WTC11 (cell line): Measurements from ENCODE around the gene NR2C2AP. TPM values are rescaled to one million over a fixed set of nuclear protein-coding genes. Genes with fewer than 3 reads are reported as not detected.

ENCODE experiments used
- ATAC-seq: fragments of 200-7000 bp; cut with Tn5 transposase; 2 replicates; pipeline ENCODE4 v1.10.0; 2021; ENCODE audit warnings: mild to moderate bottlenecking, moderate library complexity
- CTCF ChIA-PET: fragments of 300-600 bp; sonication (Branson Sonifier 250); formaldehyde crosslinking; loops from one replicate; lab custom pipeline; 2021; ENCODE audit warnings: antibody characterized with exemption; lab: Charles Lee
- POLR2A ChIA-PET: fragments of 350-600 bp; sonication (Branson Sonifier 250); formaldehyde crosslinking; loops from one replicate; lab custom pipeline; 2021; ENCODE audit warnings: antibody characterized with exemption; lab: Charles Lee
- DNase-seq: peaks from one replicate; pipeline ENCODE4 v3.0.0; 2021; ENCODE audit warnings: low spot score
- H3K27ac Mint-ChIP-seq: 2 replicates; pipeline ENCODE4 v1.8.0; 2021; ENCODE audit warnings: mixed read lengths
- H3K27me3 Mint-ChIP-seq: 2 replicates; pipeline ENCODE4 v1.8.0; 2021; ENCODE audit warnings: low read depth, mild to moderate bottlenecking, moderate library complexity, mixed read lengths
- H3K36me3 Mint-ChIP-seq: 2 replicates; pipeline ENCODE4 v1.8.0; 2021; ENCODE audit warnings: mixed read lengths
- H3K4me1 Mint-ChIP-seq: 2 replicates; pipeline ENCODE4 v1.8.0; 2022; ENCODE audit warnings: mixed read lengths
- H3K4me3 Mint-ChIP-seq: 2 replicates; pipeline ENCODE4 v1.8.0; 2021; ENCODE audit warnings: mild to moderate bottlenecking, moderate library complexity, mixed read lengths
- H3K9me3 Mint-ChIP-seq: 2 replicates; pipeline ENCODE4 v1.8.0; 2021; ENCODE audit warnings: mixed read lengths
- CREM ChIP-seq: sonication (generic); formaldehyde crosslinking; IDR thresholded peaks from 2 replicates; pipeline ENCODE4 v1.8.1; 2022; ENCODE audit warnings: mild to moderate bottlenecking, missing genetic modification reagents, moderate library complexity
- ELF4 ChIP-seq: sonication (generic); formaldehyde crosslinking; IDR thresholded peaks from 2 replicates; pipeline ENCODE4 v1.8.1; 2022; ENCODE audit warnings: low read depth, mild to moderate bottlenecking, moderate library complexity, missing genetic modification reagents
- FOXP1 ChIP-seq: sonication (generic); formaldehyde crosslinking; IDR thresholded peaks from 2 replicates; pipeline ENCODE4 v1.8.0; 2022; ENCODE audit warnings: missing genetic modification reagents, mild to moderate bottlenecking, moderate library complexity, borderline replicate concordance
- JAZF1 ChIP-seq: fragments of 250-450 bp; sonication (Bioruptor Pico); IDR thresholded peaks from 2 replicates; pipeline ENCODE4 v1.9.0; 2021; ENCODE audit warnings: moderate library complexity, mild to moderate bottlenecking, inconsistent platforms
- JUN ChIP-seq: sonication (generic); formaldehyde crosslinking; IDR thresholded peaks from 2 replicates; pipeline ENCODE4 v1.8.0; 2023; ENCODE audit warnings: mild to moderate bottlenecking, missing genetic modification reagents
- KAT7 ChIP-seq: sonication (generic); formaldehyde crosslinking; IDR thresholded peaks from 2 replicates; pipeline ENCODE4 v1.8.1; 2023; ENCODE audit warnings: missing genetic modification reagents, mild to moderate bottlenecking, borderline replicate concordance
- MAX ChIP-seq: sonication (generic); formaldehyde crosslinking; IDR thresholded peaks from 2 replicates; pipeline ENCODE4 v1.8.0; 2022; ENCODE audit warnings: mild to moderate bottlenecking, missing genetic modification reagents
- NR3C1 ChIP-seq: sonication (generic); formaldehyde crosslinking; conservative IDR thresholded peaks from 2 replicates; pipeline ENCODE4 v1.8.1; 2023; ENCODE audit warnings: low read depth, mild to moderate bottlenecking, missing genetic modification reagents
- SP1 ChIP-seq: sonication (generic); formaldehyde crosslinking; conservative IDR thresholded peaks from 2 replicates; pipeline ENCODE4 v1.8.1; 2022; ENCODE audit warnings: missing genetic modification reagents
- TP53 ChIP-seq: sonication (generic); formaldehyde crosslinking; IDR thresholded peaks from 2 replicates; pipeline ENCODE4 v1.8.1; 2023; ENCODE audit warnings: mild to moderate bottlenecking, missing genetic modification reagents
- ZBTB21 ChIP-seq: sonication (generic); formaldehyde crosslinking; IDR thresholded peaks from 2 replicates; pipeline ENCODE4 v1.8.1; 2023; ENCODE audit warnings: mild to moderate bottlenecking, missing genetic modification reagents, borderline replicate concordance
- ZNF138 ChIP-seq: sonication (generic); formaldehyde crosslinking; conservative IDR thresholded peaks from 2 replicates; pipeline ENCODE4 v1.8.1; 2022; ENCODE audit warnings: mild to moderate bottlenecking, moderate library complexity, missing genetic modification reagents
- ZNF317 ChIP-seq: sonication (generic); formaldehyde crosslinking; IDR thresholded peaks from 2 replicates; pipeline ENCODE4 v1.8.1; 2023; ENCODE audit warnings: low read depth, mild to moderate bottlenecking, moderate library complexity, missing genetic modification reagents, borderline replicate concordance
- ZNF416 ChIP-seq: fragments of 250-450 bp; sonication (Bioruptor Pico); IDR thresholded peaks from 2 replicates; pipeline ENCODE4 v1.9.0; 2021; ENCODE audit warnings: mild to moderate bottlenecking, inconsistent platforms
- ZNF423 ChIP-seq: fragments of 250-450 bp; sonication (Bioruptor Pico); IDR thresholded peaks from 2 replicates; pipeline ENCODE4 v2.1.2; 2022; ENCODE audit warnings: mild to moderate bottlenecking, moderate library complexity
- ZNF671 ChIP-seq: fragments of 250-450 bp; sonication (Bioruptor Pico); IDR thresholded peaks from 2 replicates; pipeline ENCODE4 v1.8.0; 2021; ENCODE audit warnings: mild to moderate bottlenecking
- total RNA-seq: library from RNA; stranded (reverse); gene quantifications from 3 replicates; pipeline ENCODE4 v1.2.3, GENCODE V29; 2021
- TF ChIP-seq, protein P1 (sequence below): sonication (generic); formaldehyde crosslinking; IDR thresholded peaks from 2 replicates; pipeline ENCODE4 v1.8.0; 2022; ENCODE audit warnings: mild to moderate bottlenecking, missing genetic modification reagents
- TF ChIP-seq, protein P2 (sequence below): fragments of 250-450 bp; sonication (Bioruptor Pico); IDR thresholded peaks from 2 replicates; pipeline ENCODE4 v1.9.0; 2021; ENCODE audit warnings: mild to moderate bottlenecking
- TF ChIP-seq, protein P3 (sequence below): sonication (generic); formaldehyde crosslinking; conservative IDR thresholded peaks from 2 replicates; pipeline ENCODE4 v1.8.1; 2023; ENCODE audit warnings: mild to moderate bottlenecking, low read depth, missing genetic modification reagents, moderate library complexity
- TF ChIP-seq, protein P4 (sequence below): sonication (generic); formaldehyde crosslinking; IDR thresholded peaks from 2 replicates; pipeline ENCODE4 v1.8.1; 2023; ENCODE audit warnings: mild to moderate bottlenecking, missing genetic modification reagents, moderate library complexity
- TF ChIP-seq, protein P5 (sequence below): sonication (generic); formaldehyde crosslinking; IDR thresholded peaks from 2 replicates; pipeline ENCODE4 v1.8.1; 2023; ENCODE audit warnings: mild to moderate bottlenecking, missing genetic modification reagents, moderate library complexity

Gene NR2C2AP
- total RNA-seq, 1 experiment from 2014 or later: 24.9 TPM

GRCh38 chr19:19207637-19208572 is 4.7 kb upstream of the NR2C2AP start:
- peaks cover 90% of the 10 kb centered on the region for H3K27me3 Mint-ChIP-seq
- no peak for ATAC-seq
- no peak overlapping the region for H3K4me3 Mint-ChIP-seq
- ChIA-PET POLR2A (no interaction called here), CTCF (interaction anchor here (2.3 to 3.2 kb wide), 2 partner anchors 17 to 22 kb away, joined by 8 to 13 read pairs; no protein-coding TSS in a partner anchor)
- H3K4me1 Mint-ChIP-seq: peaks cover 3% of the 10 kb centered on the region; the same call in 1 of the 2 replicates
- H3K9me3 Mint-ChIP-seq: peaks cover 7% of the 10 kb centered on the region; the same call in 1 of the 2 replicates
- no peak overlapping the region for H3K27ac Mint-ChIP-seq
- no peaks in the 10 kb centered on the region for H3K36me3 Mint-ChIP-seq
- no peak for TF ChIP-seq CREM (CRISPR knock-in tag)
- TF ChIP-seq ZNF423 (CRISPR knock-in tag): no peak
- TF ChIP-seq ZNF671: no peak
- no peak for TF ChIP-seq ZNF138 (CRISPR knock-in tag)
- no peak for TF ChIP-seq MAX (CRISPR knock-in tag)
- TF ChIP-seq, protein P1, sequence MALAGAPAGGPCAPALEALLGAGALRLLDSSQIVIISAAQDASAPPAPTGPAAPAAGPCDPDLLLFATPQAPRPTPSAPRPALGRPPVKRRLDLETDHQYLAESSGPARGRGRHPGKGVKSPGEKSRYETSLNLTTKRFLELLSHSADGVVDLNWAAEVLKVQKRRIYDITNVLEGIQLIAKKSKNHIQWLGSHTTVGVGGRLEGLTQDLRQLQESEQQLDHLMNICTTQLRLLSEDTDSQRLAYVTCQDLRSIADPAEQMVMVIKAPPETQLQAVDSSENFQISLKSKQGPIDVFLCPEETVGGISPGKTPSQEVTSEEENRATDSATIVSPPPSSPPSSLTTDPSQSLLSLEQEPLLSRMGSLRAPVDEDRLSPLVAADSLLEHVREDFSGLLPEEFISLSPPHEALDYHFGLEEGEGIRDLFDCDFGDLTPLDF: no peak
- TF ChIP-seq, protein P2, sequence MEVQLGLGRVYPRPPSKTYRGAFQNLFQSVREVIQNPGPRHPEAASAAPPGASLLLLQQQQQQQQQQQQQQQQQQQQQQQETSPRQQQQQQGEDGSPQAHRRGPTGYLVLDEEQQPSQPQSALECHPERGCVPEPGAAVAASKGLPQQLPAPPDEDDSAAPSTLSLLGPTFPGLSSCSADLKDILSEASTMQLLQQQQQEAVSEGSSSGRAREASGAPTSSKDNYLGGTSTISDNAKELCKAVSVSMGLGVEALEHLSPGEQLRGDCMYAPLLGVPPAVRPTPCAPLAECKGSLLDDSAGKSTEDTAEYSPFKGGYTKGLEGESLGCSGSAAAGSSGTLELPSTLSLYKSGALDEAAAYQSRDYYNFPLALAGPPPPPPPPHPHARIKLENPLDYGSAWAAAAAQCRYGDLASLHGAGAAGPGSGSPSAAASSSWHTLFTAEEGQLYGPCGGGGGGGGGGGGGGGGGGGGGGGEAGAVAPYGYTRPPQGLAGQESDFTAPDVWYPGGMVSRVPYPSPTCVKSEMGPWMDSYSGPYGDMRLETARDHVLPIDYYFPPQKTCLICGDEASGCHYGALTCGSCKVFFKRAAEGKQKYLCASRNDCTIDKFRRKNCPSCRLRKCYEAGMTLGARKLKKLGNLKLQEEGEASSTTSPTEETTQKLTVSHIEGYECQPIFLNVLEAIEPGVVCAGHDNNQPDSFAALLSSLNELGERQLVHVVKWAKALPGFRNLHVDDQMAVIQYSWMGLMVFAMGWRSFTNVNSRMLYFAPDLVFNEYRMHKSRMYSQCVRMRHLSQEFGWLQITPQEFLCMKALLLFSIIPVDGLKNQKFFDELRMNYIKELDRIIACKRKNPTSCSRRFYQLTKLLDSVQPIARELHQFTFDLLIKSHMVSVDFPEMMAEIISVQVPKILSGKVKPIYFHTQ (CRISPR knock-in tag): no peak
- TF ChIP-seq JUN (CRISPR knock-in tag): no peak
- no peak for TF ChIP-seq ZNF416 (CRISPR knock-in tag)
- no peak for TF ChIP-seq ELF4
- TF ChIP-seq, protein P3, sequence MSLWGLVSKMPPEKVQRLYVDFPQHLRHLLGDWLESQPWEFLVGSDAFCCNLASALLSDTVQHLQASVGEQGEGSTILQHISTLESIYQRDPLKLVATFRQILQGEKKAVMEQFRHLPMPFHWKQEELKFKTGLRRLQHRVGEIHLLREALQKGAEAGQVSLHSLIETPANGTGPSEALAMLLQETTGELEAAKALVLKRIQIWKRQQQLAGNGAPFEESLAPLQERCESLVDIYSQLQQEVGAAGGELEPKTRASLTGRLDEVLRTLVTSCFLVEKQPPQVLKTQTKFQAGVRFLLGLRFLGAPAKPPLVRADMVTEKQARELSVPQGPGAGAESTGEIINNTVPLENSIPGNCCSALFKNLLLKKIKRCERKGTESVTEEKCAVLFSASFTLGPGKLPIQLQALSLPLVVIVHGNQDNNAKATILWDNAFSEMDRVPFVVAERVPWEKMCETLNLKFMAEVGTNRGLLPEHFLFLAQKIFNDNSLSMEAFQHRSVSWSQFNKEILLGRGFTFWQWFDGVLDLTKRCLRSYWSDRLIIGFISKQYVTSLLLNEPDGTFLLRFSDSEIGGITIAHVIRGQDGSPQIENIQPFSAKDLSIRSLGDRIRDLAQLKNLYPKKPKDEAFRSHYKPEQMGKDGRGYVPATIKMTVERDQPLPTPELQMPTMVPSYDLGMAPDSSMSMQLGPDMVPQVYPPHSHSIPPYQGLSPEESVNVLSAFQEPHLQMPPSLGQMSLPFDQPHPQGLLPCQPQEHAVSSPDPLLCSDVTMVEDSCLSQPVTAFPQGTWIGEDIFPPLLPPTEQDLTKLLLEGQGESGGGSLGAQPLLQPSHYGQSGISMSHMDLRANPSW (CRISPR knock-in tag): no peak
- no peak for TF ChIP-seq JAZF1 (CRISPR knock-in tag)
- no peak for TF ChIP-seq ZBTB21 (CRISPR knock-in tag)
- TF ChIP-seq ZNF317: no peak
- DNase-seq: no peak

- no peak for DNase-seq
- POLR2A ChIA-PET: no interaction called here
- H3K9me3 Mint-ChIP-seq: peaks cover 7% of the 10 kb centered on the region; the same call in 1 of the 2 replicates
- peaks cover 12% of the 10 kb centered on the region for H3K4me1 Mint-ChIP-seq
- no peak overlapping the region for H3K4me3 Mint-ChIP-seq
- TF ChIP-seq, protein P4, sequence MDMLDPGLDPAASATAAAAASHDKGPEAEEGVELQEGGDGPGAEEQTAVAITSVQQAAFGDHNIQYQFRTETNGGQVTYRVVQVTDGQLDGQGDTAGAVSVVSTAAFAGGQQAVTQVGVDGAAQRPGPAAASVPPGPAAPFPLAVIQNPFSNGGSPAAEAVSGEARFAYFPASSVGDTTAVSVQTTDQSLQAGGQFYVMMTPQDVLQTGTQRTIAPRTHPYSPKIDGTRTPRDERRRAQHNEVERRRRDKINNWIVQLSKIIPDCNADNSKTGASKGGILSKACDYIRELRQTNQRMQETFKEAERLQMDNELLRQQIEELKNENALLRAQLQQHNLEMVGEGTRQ (CRISPR knock-in tag): no peak
- TF ChIP-seq, protein P5, sequence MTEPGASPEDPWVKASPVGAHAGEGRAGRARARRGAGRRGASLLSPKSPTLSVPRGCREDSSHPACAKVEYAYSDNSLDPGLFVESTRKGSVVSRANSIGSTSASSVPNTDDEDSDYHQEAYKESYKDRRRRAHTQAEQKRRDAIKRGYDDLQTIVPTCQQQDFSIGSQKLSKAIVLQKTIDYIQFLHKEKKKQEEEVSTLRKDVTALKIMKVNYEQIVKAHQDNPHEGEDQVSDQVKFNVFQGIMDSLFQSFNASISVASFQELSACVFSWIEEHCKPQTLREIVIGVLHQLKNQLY (CRISPR knock-in tag): no peak
- TF ChIP-seq MAX (CRISPR knock-in tag): no peak
- TF ChIP-seq FOXP1 (CRISPR knock-in tag): no peak
- no peak for TF ChIP-seq KAT7 (CRISPR knock-in tag)
- no peak for TF ChIP-seq TP53 (CRISPR knock-in tag)
- no peak for TF ChIP-seq SP1 (CRISPR knock-in tag)
- TF ChIP-seq NR3C1 (CRISPR knock-in tag): no peak
- TF ChIP-seq, all 79 proteins: peak for 0
- H3K36me3 Mint-ChIP-seq: no peaks in the 10 kb centered on the region
- CTCF ChIA-PET: interaction anchor here (0.8 to 1.7 kb wide), 3 partner anchors 10 to 25 kb away, joined by 3 to 4 read pairs (median 3); no protein-coding TSS in a partner anchor
- no peak overlapping the region for H3K27ac Mint-ChIP-seq
- H3K27me3 Mint-ChIP-seq: peaks cover 80% of the 10 kb centered on the region
- ATAC-seq: no peak
These were observed 3.7 kb upstream of the NR2C2AP start for GRCh38 chr19:19206938-19207337.
